ENCODE data around the gene SGMS1. TPM values are rescaled to one million over a fixed set of nuclear protein-coding genes. Genes with fewer than 3 reads are reported as not detected.

Gene SGMS1
- total and polyA plus RNA-seq, 2 donors (not counting 1 experiment from before 2014, with no cell fraction given), result 10.0 to 43.5 TPM

DNA sequence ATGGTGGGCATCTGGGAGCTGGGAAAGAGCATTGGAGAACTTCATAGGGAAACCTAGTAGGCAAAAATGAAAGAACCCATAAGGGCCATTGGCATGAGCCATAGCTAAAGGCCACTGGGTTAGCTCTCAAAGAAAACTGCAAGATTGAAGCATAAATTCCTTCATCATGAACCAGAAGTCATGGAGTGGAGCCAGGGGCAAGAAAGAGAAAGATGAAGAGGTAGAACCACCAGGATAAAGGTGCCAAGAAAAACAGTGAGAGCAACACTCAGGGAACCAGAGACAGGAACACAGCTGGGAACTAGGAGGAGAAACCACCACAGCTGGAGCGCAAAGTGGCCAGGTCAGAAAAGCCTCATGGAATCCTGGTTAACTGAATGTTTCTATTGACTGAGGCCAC, 11.5 kb upstream of the SGMS1 start:
- ChIA-PET POLR2A (interaction anchor here (1.2 kb wide), 1 partner anchor 10 kb away, joined by 3 read pairs; no protein-coding TSS in a partner anchor), CTCF (interaction anchor here (1.1 to 1.9 kb wide), 2 partner anchors 12 to 268 kb away, joined by 3 to 6 read pairs; no protein-coding TSS in a partner anchor)
- no peak for DNase-seq
- H4K20me1 ChIP-seq (ENCODE audit: control insufficient read depth, insufficient read depth, low read length, poor library complexity, severe bottlenecking), result no peaks in the 10 kb centered on the region
- no CpG with 5 or more reads among the region's 1 CpG for WGBS (ENCODE audit: insufficient coverage)
- H3K27ac ChIP-seq (ENCODE audit: low read length in 2 of 2), result no peak overlapping the region
- Mint-ChIP-seq H3K4me1 (peaks cover 13% of the 10 kb centered on the region), H3K4me3 (no peak overlapping the region), H3K9me3 (ENCODE audit: insufficient read depth) (no peaks in the 10 kb centered on the region), H3K27me3 (no peaks in the 10 kb centered on the region), H3K27ac (no peak overlapping the region)
- no peaks in the 10 kb centered on the region for H3K9me3 ChIP-seq (ENCODE audit: control extremely low read depth in 1 of 3, control insufficient read depth in 2 of 3, insufficient read depth in 1 of 3, low read length in 2 of 3)
- peaks cover 0 to 5% of the 10 kb centered on the region in 2 experiments for H3K36me3 ChIP-seq (replicated peaks in 1 of 2; ENCODE audit: control extremely low read depth in 1 of 2, control insufficient read depth in 1 of 2, extremely low read depth in 1 of 2, insufficient read depth in 2 of 2, low read length in 1 of 2)
- H2AFZ ChIP-seq (ENCODE audit: insufficient read depth, low read depth, low read length, poor library complexity, severe bottlenecking), result no peak overlapping the region
- H3K9ac ChIP-seq (ENCODE audit: low read length), result no peak overlapping the region
- no peak overlapping the region for H3K4me2 ChIP-seq (replicated peaks; ENCODE audit: low read depth, low read length, poor library complexity, severe bottlenecking)
- peaks cover 10 to 13% of the 10 kb centered on the region in 2 donors for H3K4me1 ChIP-seq (ENCODE audit: control insufficient read depth in 2 of 2, insufficient read depth in 2 of 2, low read length in 2 of 2)
- no peak for ATAC-seq (ENCODE audit: low read depth)
- intact Hi-C loops (cut with micrococcal nuclease), result no loop called here
- H3K79me2 ChIP-seq (ENCODE audit: control insufficient read depth, insufficient read depth, low read length), result no peaks in the 10 kb centered on the region
- TF ChIP-seq EZH2 (IDR thresholded peaks at IDR 0.05; ENCODE audit: borderline replicate concordance, insufficient read depth, low read depth, low read length, poor library complexity, severe bottlenecking), result no peak
- TF ChIP-seq, protein P1, sequence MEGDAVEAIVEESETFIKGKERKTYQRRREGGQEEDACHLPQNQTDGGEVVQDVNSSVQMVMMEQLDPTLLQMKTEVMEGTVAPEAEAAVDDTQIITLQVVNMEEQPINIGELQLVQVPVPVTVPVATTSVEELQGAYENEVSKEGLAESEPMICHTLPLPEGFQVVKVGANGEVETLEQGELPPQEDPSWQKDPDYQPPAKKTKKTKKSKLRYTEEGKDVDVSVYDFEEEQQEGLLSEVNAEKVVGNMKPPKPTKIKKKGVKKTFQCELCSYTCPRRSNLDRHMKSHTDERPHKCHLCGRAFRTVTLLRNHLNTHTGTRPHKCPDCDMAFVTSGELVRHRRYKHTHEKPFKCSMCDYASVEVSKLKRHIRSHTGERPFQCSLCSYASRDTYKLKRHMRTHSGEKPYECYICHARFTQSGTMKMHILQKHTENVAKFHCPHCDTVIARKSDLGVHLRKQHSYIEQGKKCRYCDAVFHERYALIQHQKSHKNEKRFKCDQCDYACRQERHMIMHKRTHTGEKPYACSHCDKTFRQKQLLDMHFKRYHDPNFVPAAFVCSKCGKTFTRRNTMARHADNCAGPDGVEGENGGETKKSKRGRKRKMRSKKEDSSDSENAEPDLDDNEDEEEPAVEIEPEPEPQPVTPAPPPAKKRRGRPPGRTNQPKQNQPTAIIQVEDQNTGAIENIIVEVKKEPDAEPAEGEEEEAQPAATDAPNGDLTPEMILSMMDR (IDR thresholded peaks at IDR 0.05), result no peak
- no peaks in the 10 kb centered on the region for H3K27me3 ChIP-seq (replicated peaks in 1 of 4; ENCODE audit: control extremely low read depth in 1 of 4, control insufficient read depth in 3 of 4, insufficient read depth in 4 of 4, low read length in 3 of 4)
- H3K4me3 ChIP-seq (ENCODE audit: control extremely low read depth in 1 of 5, extremely low read depth in 1 of 5, insufficient read depth in 1 of 5, low read depth in 2 of 5, low read length in 4 of 5), result no peak overlapping the region

- peaks cover 10 to 13% of the 10 kb centered on the region in 2 donors for H3K4me1 ChIP-seq (ENCODE audit: control insufficient read depth in 2 of 2, insufficient read depth in 2 of 2, low read length in 2 of 2)
- intact Hi-C loops (cut with micrococcal nuclease), result no loop called here
- H3K27me3 ChIP-seq (replicated peaks in 1 of 4; ENCODE audit: control extremely low read depth in 1 of 4, control insufficient read depth in 3 of 4, insufficient read depth in 4 of 4, low read length in 3 of 4), result no peaks in the 10 kb centered on the region
- H4K20me1 ChIP-seq (ENCODE audit: control insufficient read depth, insufficient read depth, low read length, poor library complexity, severe bottlenecking), result no peaks in the 10 kb centered on the region
- no peak overlapping the region for H3K4me3 ChIP-seq (ENCODE audit: control extremely low read depth in 1 of 5, extremely low read depth in 1 of 5, insufficient read depth in 1 of 5, low read depth in 2 of 5, low read length in 4 of 5)
- no peak overlapping the region for H3K27ac ChIP-seq (ENCODE audit: low read length in 2 of 2)
- H3K79me2 ChIP-seq (ENCODE audit: control insufficient read depth, insufficient read depth, low read length), result no peaks in the 10 kb centered on the region
- H3K9ac ChIP-seq (ENCODE audit: low read length), result no peak overlapping the region
- TF ChIP-seq EZH2 (IDR thresholded peaks at IDR 0.05; ENCODE audit: borderline replicate concordance, insufficient read depth, low read depth, low read length, poor library complexity, severe bottlenecking), result no peak
- TF ChIP-seq, protein P1 (IDR thresholded peaks at IDR 0.05), result no peak
- no peak overlapping the region for H3K4me2 ChIP-seq (replicated peaks; ENCODE audit: low read depth, low read length, poor library complexity, severe bottlenecking)
- H3K4me1 Mint-ChIP-seq, result peaks cover 13% of the 10 kb centered on the region
- no peaks in the 10 kb centered on the region for H3K9me3 Mint-ChIP-seq (ENCODE audit: insufficient read depth)
- DNase-seq (no peak), ATAC-seq (ENCODE audit: low read depth) (no peak)
- no CpG with 5 or more reads among the region's 1 CpG for WGBS (ENCODE audit: insufficient coverage)
- H3K27me3 Mint-ChIP-seq, result no peaks in the 10 kb centered on the region
- H3K36me3 ChIP-seq (replicated peaks in 1 of 2; ENCODE audit: control extremely low read depth in 1 of 2, control insufficient read depth in 1 of 2, extremely low read depth in 1 of 2, insufficient read depth in 2 of 2, low read length in 1 of 2), result peaks cover 0 to 5% of the 10 kb centered on the region in 2 experiments
- POLR2A ChIA-PET, result no interaction called here
- no peaks in the 10 kb centered on the region for H3K9me3 ChIP-seq (ENCODE audit: control extremely low read depth in 1 of 3, control insufficient read depth in 2 of 3, insufficient read depth in 1 of 3, low read length in 2 of 3)
- CTCF ChIA-PET, result interaction anchor here (1.1 to 1.9 kb wide), 2 partner anchors 13 to 267 kb away, joined by 3 to 6 read pairs; no protein-coding TSS in a partner anchor
- H3K4me3 Mint-ChIP-seq, result no peak overlapping the region
- H3K27ac Mint-ChIP-seq, result no peak overlapping the region
- no peak overlapping the region for H2AFZ ChIP-seq (ENCODE audit: insufficient read depth, low read depth, low read length, poor library complexity, severe bottlenecking)
Observed at GRCh38 chr10:50634479-50634878, 10.7 kb upstream of the SGMS1 start.
